Activated naive CD4-positive, alpha-beta T cell treated with anti-CD3 and anti-CD28 coated beads, Interleukin-2, amount 50 U/mL, for 72 hours (primary cell): Measurements from ENCODE around the gene IGBP1. TPM values are rescaled to one million over a fixed set of nuclear protein-coding genes. Genes with fewer than 3 reads are reported as not detected.
"Not testable (repeated sequence)": the region's sequence is repeated elsewhere in the genome, so short reads cannot be mapped to it uniquely, and the experiment has no call there.

Experiments
- ATAC-seq, 2 donors: fragments of 150-1000 bp; cut with Tn5 transposase; 2 replicates each; pipeline ENCODE4 v1.10.0; 2021; ENCODE audit warnings: mild to moderate bottlenecking in 2 of 2, moderate library complexity in 2 of 2
- DNase-seq, 2 donors: peaks; one replicate each; pipeline ENCODE4 v3.0.0; 2021 to 2022; ENCODE audit warnings: low spot score in 2 of 2
- H3K27ac Mint-ChIP-seq, 2 donors: one replicate each; pipeline ENCODE4 v1.8.0; 2022; ENCODE audit warnings: mild to moderate bottlenecking in 2 of 2, mixed read lengths in 2 of 2
- H3K36me3 Mint-ChIP-seq, 2 donors: one replicate each; pipeline ENCODE4 v1.8.0; 2022; ENCODE audit warnings: mixed read lengths in 2 of 2
- H3K9me3 Mint-ChIP-seq, 2 donors: one replicate each; pipeline ENCODE4 v1.8.0; 2022; ENCODE audit warnings: mixed read lengths in 2 of 2
- total RNA-seq, 2 donors: library from RNA; stranded (reverse); gene quantifications; one replicate each; pipeline ENCODE4 v1.2.3, GENCODE V29; 2022

Gene IGBP1
- total RNA-seq = 10 to 100 TPM; 54.1 to 69.2 TPM

- peak; percentile 82 to 90 for ATAC-seq
- Mint-ChIP-seq H3K27ac (peak within 1 kb of the TSS; percentile 96 to 97), H3K9me3 (no peaks in the 10 kb centered on the region), H3K36me3 (peaks cover 8 to 10% of the 10 kb centered on the region in 2 donors)
- peak; percentile 54 to 71 for DNase-seq
These were observed at the start of gene IGBP1 for GRCh38 chrX:70133303-70134115. IGBP1 (plus strand) TSS chrX:70133447; CDS start chrX:70133948, 501 bp downstream.

GRCh38 chrX:70084592-70085240 lies 48.5 kb upstream of the IGBP1 start:
- DNase-seq (no peak), ATAC-seq (no peak)
- Mint-ChIP-seq H3K27ac (no peak overlapping the region), H3K36me3 (no peaks in the 10 kb centered on the region), H3K9me3 (no peaks in the 10 kb centered on the region)

DNA sequence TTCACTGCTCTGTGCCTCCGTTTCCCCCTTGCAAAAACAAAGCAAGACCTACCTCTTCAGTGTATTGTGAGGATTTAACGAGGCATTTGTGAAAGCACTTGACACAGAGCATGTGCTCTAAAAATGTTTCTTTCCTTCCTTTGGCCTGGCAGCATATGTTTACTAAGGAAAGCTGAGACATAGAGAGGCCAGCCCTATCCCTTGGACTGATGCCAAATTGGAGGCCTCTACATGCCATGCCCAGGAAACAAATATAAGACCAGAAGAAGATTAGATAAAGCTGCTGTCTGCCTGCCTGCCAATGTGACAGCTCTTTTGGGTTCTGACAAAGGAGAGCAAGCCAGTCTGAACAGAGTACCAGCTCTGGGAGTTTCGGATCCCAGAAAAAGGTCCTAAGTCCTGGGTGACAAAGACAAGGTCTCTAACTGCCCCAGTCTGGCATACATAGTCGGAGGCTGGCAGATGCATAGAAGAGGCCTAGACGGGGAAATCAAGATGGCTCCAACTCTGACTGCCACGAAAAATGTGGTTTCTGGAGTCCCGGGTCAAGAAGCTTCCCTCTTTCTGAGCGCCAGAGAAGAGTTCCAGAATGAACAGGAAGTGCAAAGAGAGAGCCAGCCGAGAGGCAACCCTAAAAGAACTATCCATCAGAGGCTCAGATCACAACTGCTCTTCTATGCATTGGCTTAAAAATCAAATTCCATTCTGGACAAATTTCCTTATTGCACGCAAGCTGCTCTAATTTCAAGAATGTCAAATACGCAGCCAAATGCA lies 45.2 kb upstream of the IGBP1 start:
- no peaks in the 10 kb centered on the region for H3K36me3 Mint-ChIP-seq
- DNase-seq (no peak), ATAC-seq (no peak)
- no peak overlapping the region for H3K27ac Mint-ChIP-seq
- no peaks in the 10 kb centered on the region for H3K9me3 Mint-ChIP-seq

GRCh38 chrX:70088751-70089150 lies 44.5 kb upstream of the IGBP1 start:
- ATAC-seq (no peak), DNase-seq (no peak)
- Mint-ChIP-seq H3K9me3 (no peaks in the 10 kb centered on the region), H3K36me3 (no peaks in the 10 kb centered on the region), H3K27ac (no peak overlapping the region)

- ATAC-seq (no peak), DNase-seq (no peak)
- H3K36me3 Mint-ChIP-seq = no peaks in the 10 kb centered on the region
- H3K27ac Mint-ChIP-seq = no peak overlapping the region
- H3K9me3 Mint-ChIP-seq = no peaks in the 10 kb centered on the region
These were observed 43.5 kb upstream of the IGBP1 start for GRCh38 chrX:70089604-70090297.

DNA sequence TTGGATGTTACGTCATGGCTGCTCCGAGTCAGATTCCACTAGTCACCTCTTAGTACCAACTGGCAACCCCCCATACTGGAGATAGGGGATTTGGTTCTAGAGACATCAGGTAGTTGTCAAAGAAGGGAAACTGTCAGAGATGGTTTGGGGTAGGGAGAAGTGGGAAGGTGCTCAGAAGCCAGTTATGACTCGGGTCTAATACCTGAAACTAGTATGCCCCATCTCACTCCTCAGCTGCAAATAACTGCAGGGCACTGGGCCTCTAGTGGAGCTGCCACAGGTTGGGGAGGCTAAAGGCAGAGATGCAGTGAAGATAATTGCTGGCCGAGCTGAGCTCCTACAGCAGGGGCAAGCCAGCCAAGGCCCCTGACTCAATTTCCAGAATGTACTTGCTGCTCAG lies 41.0 kb upstream of the IGBP1 start:
- Mint-ChIP-seq H3K36me3 (no peaks in the 10 kb centered on the region), H3K27ac (no peak overlapping the region), H3K9me3 (no peaks in the 10 kb centered on the region)
- no peak for ATAC-seq
- no peak for DNase-seq

DNA sequence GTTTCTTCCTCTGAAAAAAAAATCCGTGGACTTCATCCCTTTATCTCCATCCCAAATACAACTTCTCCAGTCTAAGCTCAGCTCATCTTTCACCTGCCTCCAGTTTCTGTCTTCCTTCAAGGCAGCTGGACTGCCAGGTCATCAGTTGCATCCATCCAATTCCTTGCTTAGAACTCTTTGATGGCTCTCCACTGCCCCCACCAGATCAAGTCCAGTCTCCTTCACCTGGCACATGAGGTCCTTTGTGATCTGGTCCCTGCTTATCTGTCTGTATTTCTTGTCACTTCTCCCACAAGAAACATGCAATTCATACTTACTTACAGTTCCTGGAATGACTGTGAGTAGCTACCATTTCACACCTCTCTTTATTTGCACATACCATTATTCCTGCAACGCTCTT lies 37.2 kb upstream of the IGBP1 start:
- H3K9me3 Mint-ChIP-seq = no peaks in the 10 kb centered on the region
- no peak for ATAC-seq
- DNase-seq = no peak

GRCh38 chrX:70105229-70105628 lies 28.0 kb upstream of the IGBP1 start:
- ATAC-seq = no peak
- no peak for DNase-seq

More for the DNA sequence above, 37.2 kb upstream of the IGBP1 start:
- no peaks in the 10 kb centered on the region for H3K36me3 Mint-ChIP-seq
- no peak overlapping the region for H3K27ac Mint-ChIP-seq

DNA sequence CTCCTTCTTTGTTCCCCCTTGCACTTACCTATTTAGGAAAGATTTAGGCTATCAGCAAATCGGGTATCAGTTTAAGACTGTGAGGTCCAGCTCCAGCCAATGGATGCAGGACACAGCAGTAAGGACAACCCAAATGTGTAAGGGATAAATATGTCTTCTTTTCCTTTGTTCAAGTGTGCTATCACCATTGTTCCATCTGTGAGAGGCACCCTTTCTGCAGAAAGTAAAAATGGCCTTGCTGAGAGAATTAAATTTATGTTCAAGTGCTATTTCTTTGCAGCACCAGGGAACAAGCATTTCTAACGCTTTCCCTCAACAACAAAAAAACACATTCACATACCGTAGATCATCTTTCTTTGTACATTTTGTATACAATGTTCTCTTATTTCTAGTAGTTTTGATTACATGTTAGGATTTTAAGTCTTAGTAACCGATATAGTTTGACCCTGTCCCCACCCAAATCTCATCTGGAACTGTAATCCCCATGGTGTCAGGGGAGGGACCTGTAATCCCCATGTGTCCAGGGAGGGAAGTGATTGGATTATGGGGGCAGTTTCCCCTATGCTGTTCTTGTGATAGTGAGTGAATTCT lies 21.7 kb upstream of the IGBP1 start:
- not testable (repeated sequence) for H3K36me3 Mint-ChIP-seq, ATAC-seq, DNase-seq, H3K9me3 Mint-ChIP-seq
- H3K27ac Mint-ChIP-seq = peak overlapping the region; percentile 36 to 87

More at GRCh38 chrX:70105229-70105628, 28.0 kb upstream of the IGBP1 start:
- no peak overlapping the region for H3K27ac Mint-ChIP-seq
- no peaks in the 10 kb centered on the region for H3K36me3 Mint-ChIP-seq
- H3K9me3 Mint-ChIP-seq = no peaks in the 10 kb centered on the region

DNA sequence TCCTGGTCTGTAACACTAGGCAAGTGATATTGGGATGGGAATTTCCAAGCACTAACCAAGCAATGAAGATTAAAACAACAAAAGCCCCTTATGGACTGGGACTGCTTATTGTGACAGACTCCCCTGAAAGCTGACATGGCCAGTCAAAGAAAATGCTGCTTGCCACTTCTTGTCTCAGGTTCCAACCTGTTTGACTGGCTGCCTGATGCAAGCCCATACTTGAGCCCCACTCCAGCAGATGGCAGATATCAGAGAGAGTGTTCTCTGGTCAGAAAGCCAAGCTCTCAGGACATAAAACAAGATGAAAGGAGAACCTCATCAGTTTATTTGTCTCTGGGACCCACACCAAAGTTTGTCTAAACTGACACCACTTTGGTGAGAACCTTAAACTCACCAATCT lies 15.5 kb upstream of the IGBP1 start:
- H3K9me3 Mint-ChIP-seq = no peaks in the 10 kb centered on the region
- no peaks in the 10 kb centered on the region for H3K36me3 Mint-ChIP-seq
- no peak for ATAC-seq
- DNase-seq = no peak
- no peak overlapping the region for H3K27ac Mint-ChIP-seq

GRCh38 chrX:70123014-70123413 lies 10.2 kb upstream of the IGBP1 start:
- not testable (repeated sequence) for H3K9me3 Mint-ChIP-seq, H3K36me3 Mint-ChIP-seq

GRCh38 chrX:70124678-70125077 lies 8.6 kb upstream of the IGBP1 start:
- DNase-seq (no peak), ATAC-seq (no peak)
- no peaks in the 10 kb centered on the region for H3K36me3 Mint-ChIP-seq
- H3K27ac Mint-ChIP-seq = no peak overlapping the region
- no peaks in the 10 kb centered on the region for H3K9me3 Mint-ChIP-seq

More at GRCh38 chrX:70123014-70123413, 10.2 kb upstream of the IGBP1 start:
- not testable (repeated sequence) for H3K27ac Mint-ChIP-seq, DNase-seq, ATAC-seq

GRCh38 chrX:70128071-70128470 lies 5.2 kb upstream of the IGBP1 start:
- no peak overlapping the region for H3K27ac Mint-ChIP-seq
- no peaks in the 10 kb centered on the region for H3K9me3 Mint-ChIP-seq
- H3K36me3 Mint-ChIP-seq = no peaks in the 10 kb centered on the region
- DNase-seq = no peak
- ATAC-seq = no peak

DNA sequence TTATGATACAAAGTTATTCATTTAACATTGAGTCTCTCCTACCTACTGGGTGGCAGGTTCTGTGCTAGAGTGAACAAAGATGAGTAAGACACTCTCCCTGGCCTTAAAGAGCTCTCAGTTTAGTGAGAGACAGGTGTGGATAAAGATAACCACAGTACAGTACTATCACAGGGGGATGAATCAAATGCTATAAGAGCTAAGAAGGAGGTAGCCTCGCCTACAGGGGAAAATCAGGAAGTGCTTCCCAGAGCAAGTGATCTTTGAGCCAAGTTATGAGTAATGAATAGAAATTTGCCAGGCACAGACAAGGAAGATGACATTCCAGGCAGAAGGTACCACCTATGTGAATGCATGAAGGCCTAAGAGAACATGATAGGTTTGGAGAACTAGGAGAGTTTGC lies 3.4 kb upstream of the IGBP1 start:
- Mint-ChIP-seq H3K36me3 (peaks cover 8 to 10% of the 10 kb centered on the region in 2 donors), H3K9me3 (no peaks in the 10 kb centered on the region), H3K27ac (no peak overlapping the region)
- ATAC-seq = no peak
- DNase-seq = no peak

- no peak for ATAC-seq
- Mint-ChIP-seq H3K9me3 (no peaks in the 10 kb centered on the region), H3K36me3 (peaks cover 8 to 10% of the 10 kb centered on the region in 2 donors), H3K27ac (peak overlapping the region in 1 of 2 donors; percentile 97)
- no peak for DNase-seq
These were observed 1.0 kb upstream of the IGBP1 start for GRCh38 chrX:70132224-70132623.

- ATAC-seq = peak; percentile 75 to 87
- Mint-ChIP-seq H3K27ac (peak overlapping the region; percentile 96 to 97), H3K36me3 (peaks cover 8 to 10% of the 10 kb centered on the region in 2 donors), H3K9me3 (no peaks in the 10 kb centered on the region)
- DNase-seq = no peak
These were observed 357 bp upstream of the IGBP1 start for GRCh38 chrX:70132877-70133302.
